ENCODE results near the gene GPLD1.
A peak's percentile ranks its signal among the peaks of the same experiment; 100 is the strongest.
"Not testable (repeated sequence)": the region's sequence is repeated elsewhere in the genome, so short reads cannot be mapped to it uniquely, and the experiment has no call there.

The GPLD1 gene

GRCh38 chr6:24414531-24414930 is 74.8 kb downstream of the GPLD1 start:
- not testable (repeated sequence) for DNase-seq (ENCODE audit: low read depth)

DNA sequence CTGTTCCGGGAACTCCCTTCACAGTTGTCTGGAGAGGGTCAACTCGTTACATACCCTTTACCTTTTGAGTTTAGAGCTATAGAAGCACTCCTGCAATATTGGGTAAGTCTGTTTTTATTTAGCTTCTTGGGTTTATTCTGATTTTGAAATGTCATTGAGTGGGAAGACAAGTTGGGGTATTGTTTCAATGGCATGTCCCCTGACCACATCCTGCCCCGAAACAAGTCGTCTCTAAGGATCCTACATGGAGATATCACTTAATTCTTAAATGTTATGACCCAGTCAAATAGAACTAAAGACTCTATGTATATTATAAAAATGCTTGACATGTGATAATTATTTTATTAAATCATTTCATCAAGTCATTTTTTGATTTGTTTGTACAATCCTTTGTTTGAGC is 77.1 kb downstream of the GPLD1 start:
- no peak for DNase-seq (ENCODE audit: low read depth)

DNA sequence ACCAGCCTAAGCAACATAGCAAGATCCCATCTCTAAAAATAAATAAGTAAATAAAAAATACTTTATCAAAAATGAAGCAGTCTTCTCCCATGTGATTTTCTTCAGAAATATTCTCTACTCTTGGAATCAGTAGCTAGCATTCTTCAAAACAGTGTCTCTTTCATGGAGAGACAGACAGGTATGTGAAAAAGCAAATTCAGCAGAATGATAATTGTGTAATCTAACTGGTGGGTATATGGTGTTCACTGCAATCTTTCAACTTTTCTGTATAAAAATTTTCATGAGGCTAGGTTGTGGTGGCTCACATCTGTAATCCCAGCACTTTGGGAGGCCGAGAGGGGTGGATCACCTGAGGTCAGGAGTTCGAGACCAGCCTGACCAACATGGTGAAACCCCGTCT is 78.8 kb downstream of the GPLD1 start:
- no peak for DNase-seq (ENCODE audit: low read depth)

- DNase-seq (ENCODE audit: low read depth) = no peak
These were observed 80.5 kb downstream of the GPLD1 start for GRCh38 chr6:24408719-24409410.

DNA sequence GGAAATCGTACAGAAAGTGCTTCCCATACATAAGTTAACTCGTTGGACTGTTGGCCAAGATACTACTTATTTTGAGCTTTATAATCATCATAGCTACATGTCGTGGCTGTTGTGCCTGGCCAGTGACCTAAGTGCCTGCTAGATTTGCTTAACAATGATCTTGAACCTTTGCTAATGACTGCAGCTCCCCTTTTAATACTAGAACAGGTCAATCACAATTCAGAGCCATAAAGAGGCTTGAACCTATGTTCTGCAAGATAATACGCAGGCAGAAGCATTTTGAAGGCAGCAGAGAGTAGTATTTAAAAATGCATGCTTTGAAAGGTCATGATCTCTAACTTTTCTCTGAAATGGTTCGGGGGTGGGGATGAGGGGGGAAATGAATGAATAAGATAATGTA is 84.1 kb downstream of the GPLD1 start:
- DNase-seq (ENCODE audit: low read depth) = no peak

- DNase-seq (ENCODE audit: low read depth) = no peak
These were observed 85.9 kb downstream of the GPLD1 start for GRCh38 chr6:24403501-24403824.

- DNase-seq (ENCODE audit: low read depth) = peak; percentile 80
These were observed 86.5 kb downstream of the GPLD1 start, which contains the start of gene MRS2 for GRCh38 chr6:24402697-24403500. Gene MRS2, plus strand, starts transcription at chr6:24402936. Its CDS starts 111 bp downstream, at chr6:24403047.

DNA sequence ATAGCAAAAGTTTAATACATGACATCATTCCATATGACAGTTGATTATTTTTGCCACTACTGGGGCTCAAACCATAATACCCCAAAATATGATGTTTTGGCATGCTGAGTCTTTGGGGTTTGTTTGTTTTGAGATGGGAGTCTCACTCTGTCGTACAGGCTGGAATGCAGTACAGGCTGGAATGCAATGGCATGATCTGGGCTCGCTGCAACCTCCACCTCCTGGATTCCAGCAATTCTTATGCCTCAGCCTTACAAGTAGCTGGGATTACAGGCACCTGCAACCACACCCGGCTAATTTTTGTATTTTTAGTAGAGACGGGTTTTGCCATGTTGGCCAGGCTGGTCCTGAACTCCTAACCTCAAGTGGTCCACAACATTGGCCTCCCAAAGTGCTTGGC is 87.9 kb downstream of the GPLD1 start:
- DNase-seq (ENCODE audit: low read depth) = no peak

- DNase-seq (ENCODE audit: low read depth) = not testable (repeated sequence)
These were observed 89.0 kb downstream of the GPLD1 start for GRCh38 chr6:24400045-24401039.

GRCh38 chr6:24397631-24398030 is 91.7 kb downstream of the GPLD1 start:
- no peak for DNase-seq (ENCODE audit: low read depth)

GRCh38 chr6:24396824-24397223 is 92.6 kb downstream of the GPLD1 start:
- DNase-seq (ENCODE audit: low read depth) = no peak

- no peak for DNase-seq (ENCODE audit: low read depth)
These were observed 94.5 kb downstream of the GPLD1 start for GRCh38 chr6:24394780-24395437.

- DNase-seq (ENCODE audit: low read depth) = no peak
These were observed 95.2 kb downstream of the GPLD1 start for GRCh38 chr6:24394061-24394779.

DNA sequence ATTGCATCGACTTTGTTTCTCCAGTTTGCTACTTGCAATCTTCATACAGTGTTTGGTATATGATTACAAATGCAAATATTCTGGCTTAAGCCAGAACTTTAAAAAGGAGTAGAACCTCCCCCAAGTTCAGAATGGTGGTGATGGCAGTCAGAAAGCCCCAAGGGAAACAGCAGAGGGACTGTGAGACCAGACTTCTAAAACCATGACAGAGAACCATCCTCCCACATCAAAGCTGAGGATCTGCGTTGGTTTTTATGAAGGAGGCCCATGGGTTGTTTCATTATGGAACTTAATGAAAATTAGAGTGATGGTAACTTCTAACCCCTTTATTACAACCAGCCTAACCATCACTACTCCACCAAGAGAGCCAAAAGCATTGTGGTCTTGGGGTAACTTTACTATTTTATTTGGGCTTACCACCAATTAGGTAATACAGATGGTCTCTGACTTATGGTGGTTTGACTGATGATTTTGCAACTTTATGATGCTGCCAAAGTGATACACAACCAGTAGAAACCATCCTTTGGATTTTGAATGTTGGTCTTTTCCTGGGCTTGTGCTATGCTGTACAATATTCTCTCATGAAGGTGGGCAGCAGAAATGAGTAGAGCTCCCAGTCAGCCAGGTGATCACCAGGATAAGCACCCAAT is 97.5 kb downstream of the GPLD1 start:
- no peak for DNase-seq (ENCODE audit: low read depth)

DNA sequence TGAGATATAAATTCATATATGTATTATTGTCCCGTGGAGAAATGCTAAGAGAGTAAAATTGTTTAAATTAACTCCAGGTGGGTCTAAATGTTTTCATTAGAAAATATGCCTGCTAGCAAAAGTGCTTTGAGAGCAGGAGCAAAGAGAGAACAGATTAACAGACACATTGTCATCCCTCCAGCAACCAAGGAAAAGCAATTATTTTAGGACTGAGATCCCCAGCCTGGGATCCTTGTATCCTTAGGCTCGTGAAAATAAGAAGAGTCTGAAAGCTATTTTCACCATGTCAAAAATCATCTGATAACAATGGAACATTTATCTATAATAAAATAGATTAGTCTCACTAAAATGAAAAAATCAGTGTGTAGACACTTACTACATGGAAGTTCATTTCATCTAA is 98.2 kb downstream of the GPLD1 start:
- no peak for DNase-seq (ENCODE audit: low read depth)

DNA sequence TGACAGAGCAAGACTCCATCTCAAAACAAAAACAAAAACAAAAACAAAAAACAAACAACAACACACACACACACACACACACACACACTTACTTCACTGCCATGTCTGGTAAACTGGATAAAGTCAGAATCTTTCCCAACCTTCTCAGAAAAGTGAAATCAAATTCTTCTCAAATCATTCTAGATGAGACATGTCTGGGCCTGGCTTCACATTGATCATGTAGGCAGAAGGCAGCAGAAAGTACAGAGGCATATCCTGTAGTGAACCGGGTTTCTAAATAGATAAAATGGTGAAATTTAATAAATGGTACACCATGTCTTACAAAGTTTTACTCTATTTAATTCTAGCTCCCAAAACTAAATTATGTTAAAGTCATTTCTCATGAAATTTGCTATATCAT is 101.6 kb downstream of the GPLD1 start:
- DNase-seq (ENCODE audit: low read depth) = no peak

DNA sequence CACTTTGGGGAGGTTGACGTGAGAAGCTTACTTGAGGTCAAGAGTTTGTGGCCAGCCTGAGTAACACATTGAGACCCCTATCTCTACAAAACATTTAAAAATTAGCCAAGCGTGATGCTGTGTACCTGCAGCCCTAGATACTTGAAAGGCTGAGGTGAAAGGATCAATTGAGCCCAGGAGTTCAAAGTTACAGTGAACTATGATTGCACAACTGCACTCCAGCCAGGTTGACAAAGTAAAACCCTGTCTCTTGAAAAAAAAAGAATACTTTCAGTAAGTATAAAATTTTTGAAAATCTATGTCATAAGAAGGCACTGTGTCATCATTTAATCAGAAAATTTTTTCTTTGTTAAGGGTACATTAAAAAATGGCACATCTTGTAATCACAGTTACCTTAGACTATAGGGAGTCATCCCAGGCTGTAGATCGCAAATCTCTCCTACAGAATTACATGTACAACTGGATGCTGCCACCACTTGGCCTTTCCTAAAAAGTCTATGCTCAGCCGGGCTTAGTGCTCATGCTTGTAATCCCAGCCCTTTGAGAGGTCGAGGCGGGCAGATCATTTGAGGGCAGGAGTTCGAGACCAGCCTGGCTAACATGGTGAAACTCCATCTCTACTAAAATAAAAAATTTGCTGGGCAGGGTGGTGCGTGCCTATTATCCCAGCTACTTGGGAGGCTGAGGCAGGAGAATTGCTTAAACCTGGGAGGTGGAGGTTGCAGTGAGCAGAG is 103.7 kb downstream of the GPLD1 start:
- DNase-seq (ENCODE audit: low read depth) = no peak

DNA sequence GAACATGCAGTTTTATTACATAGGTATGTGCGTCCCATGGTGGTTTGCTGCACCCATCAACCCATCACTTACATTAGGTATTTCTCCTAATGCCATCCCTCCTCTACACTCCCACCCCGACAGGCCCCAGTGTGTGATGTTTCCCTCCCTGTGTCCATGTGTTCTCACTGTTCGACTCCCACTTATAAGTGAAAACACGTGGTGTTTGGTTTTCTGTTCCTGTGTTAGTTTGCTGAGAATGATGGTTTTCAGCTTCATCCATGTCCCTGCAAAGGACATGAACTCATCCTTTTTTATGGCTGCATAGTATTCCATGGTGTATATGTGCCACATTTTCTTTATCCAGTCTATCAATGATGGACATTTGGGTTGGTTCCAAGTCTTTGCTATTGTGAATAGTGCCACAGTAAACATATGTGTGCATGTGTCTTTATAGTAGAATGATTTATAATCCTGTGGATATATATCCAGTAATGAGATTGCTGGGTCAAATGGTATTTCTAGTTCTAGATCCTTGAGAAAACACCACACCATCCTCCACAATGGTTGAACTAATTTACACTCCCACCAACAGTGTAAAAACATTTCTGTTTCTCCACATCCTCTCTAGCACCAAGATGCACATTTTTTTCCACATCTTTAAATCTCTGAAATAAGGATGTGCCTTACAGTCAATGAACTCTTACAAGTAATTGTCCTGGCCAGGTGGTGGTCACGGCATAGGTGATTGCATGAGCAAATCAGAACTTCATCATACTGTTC is 104.8 kb downstream of the GPLD1 start:
- DNase-seq (ENCODE audit: low read depth) = not testable (repeated sequence)

GRCh38 chr6:24382891-24383494 is 106.4 kb downstream of the GPLD1 start:
- not testable (repeated sequence) for DNase-seq (ENCODE audit: low read depth)

All from activated T-cell treated with anti-CD3 and anti-CD28 coated beads for 24 hours (primary cell).